NB4 (cell line): ENCODE results near the gene PIK3R4.

Experiments
- DNase-seq: peaks from one replicate; pipeline ENCODE4 v3.0.0; 2010; ENCODE audit warnings: low read depth
- H3K4me3 ChIP-seq: one replicate; pipeline ENCODE4 v1.5.1; 2011; ENCODE audit warnings: mild to moderate bottlenecking, low read depth, low read length, moderate library complexity
- CTCF ChIP-seq: IDR thresholded peaks from one replicate; pipeline ENCODE4 v1.5.1; 2012; ENCODE audit warnings: low read depth, low read length
- MYC ChIP-seq: IDR thresholded peaks from 2 replicates; pipeline ENCODE4 v1.6.1; 2011; ENCODE audit warnings: low read depth, low read length
- POLR2A ChIP-seq: IDR thresholded peaks from 2 replicates; pipeline ENCODE4 v1.6.1; 2011; ENCODE audit warnings: mild to moderate bottlenecking; ENCODE audit not compliant: insufficient read length; ENCODE audit errors: extremely low read depth
- TF ChIP-seq, protein P1 (sequence below): IDR thresholded peaks from 2 replicates; pipeline ENCODE4 v1.6.1; 2011; ENCODE audit warnings: low read depth, low read length

The PIK3R4 gene

DNA sequence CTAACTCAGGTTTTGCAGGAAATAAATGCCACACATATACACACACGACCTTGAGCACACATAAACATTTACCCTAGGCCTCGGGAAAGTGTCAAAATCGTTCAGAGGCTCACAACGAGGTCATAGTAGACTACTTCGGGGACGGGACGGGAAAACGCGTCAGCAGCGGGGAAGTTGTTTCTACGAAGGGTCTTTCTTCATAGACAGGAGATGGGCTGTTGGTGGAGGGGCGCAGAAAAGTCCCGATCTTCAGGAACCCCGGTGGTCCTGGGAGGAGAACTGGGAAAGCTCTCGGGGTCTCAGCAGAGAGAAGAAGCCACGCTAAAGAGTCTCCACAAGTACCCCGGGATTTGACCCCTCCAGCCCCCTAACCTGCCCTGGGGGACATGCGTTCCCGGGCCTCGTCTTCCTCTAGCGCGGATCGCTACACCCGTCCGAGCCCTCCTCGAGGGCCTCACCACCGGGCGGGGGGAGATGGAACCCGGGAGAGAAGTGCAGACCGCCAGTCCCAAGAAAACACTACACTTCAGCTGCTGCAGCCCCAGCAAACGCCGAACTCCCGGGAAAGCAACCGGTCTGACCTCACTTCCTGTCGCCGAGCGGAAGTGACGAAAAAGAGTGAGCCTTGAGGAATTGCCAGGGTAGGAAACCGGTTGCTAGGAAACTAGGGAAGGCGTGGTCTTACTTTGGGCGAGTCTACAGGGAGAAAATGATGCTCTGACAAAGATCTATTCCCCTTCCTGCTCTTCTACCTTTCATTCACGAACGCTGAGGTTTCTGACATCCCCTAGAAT lies at the start of gene PIK3R4:
Gene PIK3R4 (minus strand): TSS at position 584 of the 794 bp plus-strand sequence. CDS start 1,611 bp downstream, outside the sequence.
- peak within 1 kb of the TSS; percentile 73 for H3K4me3 ChIP-seq
- peak; percentile 69 for TF ChIP-seq POLR2A
- TF ChIP-seq, protein P1, sequence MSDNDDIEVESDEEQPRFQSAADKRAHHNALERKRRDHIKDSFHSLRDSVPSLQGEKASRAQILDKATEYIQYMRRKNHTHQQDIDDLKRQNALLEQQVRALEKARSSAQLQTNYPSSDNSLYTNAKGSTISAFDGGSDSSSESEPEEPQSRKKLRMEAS = peak; percentile 26; the same call in 1 of the 2 replicates
- peak; percentile 54; the same call in 1 of the 2 replicates for TF ChIP-seq MYC
- no peak for TF ChIP-seq CTCF
- DNase-seq = peak; percentile 98

DNA sequence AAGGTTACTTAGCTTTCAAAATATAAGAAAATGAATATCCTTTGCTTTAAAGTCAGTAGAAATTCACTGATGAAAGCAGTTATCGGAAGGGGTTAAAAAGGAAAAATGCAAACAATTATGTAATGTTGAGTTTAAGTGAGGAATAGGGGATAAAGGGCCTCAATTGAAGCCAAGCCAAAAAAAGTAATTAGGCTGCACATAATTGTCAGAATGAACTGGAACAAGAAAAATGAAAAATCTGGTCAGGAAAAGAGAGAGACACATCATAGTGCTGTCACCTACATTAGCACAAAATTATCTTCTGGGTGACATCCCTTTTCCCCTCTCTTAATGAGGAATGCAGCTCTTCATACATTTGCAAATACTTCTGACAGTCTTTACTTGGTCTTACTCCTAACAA lies 48.8 kb upstream of the PIK3R4 start:
- TF ChIP-seq POLR2A = no peak
- no peak for TF ChIP-seq CTCF
- TF ChIP-seq, protein P1 = no peak
- no peak for TF ChIP-seq MYC
- no peak for DNase-seq
- H3K4me3 ChIP-seq = no peak overlapping the region

DNA sequence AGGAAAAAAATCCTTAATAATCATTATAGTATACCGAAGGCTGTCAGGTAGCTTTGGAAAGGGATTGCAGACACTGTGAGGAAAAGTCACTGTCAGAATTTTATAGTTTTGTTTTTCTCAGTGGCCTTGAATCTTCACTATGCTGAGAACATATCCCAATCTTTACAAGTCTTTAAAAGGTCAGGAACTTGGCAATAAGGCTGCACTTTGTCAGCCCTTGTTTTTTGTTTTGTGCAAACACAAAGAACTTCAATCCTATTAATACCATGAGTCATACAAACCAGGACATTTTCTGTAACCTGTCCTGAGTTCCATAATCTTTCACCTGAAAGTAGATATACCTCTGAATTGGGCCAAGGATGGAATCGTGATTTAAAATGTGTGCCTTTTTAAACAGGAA lies 45.6 kb upstream of the PIK3R4 start:
- no peak for DNase-seq
- no peak for TF ChIP-seq MYC
- TF ChIP-seq POLR2A = no peak
- no peak for TF ChIP-seq CTCF
- TF ChIP-seq, protein P1 = no peak

DNA sequence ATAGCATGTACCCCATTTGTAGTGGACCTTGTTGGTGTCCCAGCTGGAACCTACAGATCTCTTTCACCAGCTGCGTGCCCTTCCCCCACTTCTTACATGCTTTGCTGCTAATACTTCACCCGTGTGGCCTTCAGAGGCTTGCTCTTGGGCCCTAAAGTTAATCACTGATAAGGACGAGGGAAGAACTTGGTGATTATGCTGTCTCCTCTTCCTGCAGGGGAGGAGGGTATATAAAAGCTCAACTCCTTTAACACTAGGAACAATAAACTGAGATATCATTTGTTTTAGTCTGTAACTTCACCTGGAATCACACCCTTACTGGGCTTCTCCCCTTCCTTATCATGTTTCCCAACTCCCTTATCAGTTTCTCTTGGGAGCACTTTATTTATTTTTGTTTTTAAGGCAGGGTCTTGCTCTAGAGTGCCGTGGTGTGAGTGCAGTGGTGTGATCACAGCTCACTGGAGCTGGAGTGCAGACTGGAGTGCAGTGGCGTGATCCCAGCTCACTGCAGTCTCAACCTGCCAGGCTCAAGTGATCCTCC lies 43.2 kb upstream of the PIK3R4 start:
- TF ChIP-seq, protein P1 = no peak
- TF ChIP-seq CTCF (no peak), POLR2A (no peak), MYC (no peak)
- no peak overlapping the region for H3K4me3 ChIP-seq
- DNase-seq = no peak

More for the DNA sequence above, 45.6 kb upstream of the PIK3R4 start:
- H3K4me3 ChIP-seq = no peak overlapping the region

DNA sequence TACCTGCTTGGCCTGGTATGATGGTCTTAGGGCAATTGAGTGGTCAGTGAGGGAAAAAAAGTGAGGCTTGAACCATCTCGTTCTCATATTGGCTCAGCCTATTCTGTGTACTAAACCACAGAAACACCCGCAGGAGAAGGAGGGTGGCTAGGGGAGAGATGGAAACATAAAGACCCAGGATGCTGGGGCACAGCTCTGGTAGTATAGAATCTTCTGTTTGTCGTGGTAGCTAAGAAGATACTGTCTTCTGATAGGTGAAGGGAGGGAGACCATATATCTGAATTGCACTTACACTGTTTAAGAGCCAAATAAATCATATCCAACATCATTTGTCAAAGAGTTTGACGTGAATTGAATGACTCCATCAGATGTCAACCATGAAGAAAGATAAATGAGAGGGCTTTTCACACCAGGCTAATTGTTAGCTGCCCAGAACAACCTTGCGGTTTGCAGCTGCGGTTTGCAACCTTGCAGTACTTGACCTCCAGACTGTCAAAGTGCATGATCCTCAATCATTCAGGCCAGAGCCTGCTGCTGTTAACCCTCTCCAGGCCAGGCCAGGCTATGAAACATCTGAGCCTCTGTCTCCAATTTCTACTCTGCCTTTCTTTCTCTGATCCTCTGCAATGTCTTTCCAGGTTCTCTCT lies 40.9 kb upstream of the PIK3R4 start:
- DNase-seq = no peak
- no peak overlapping the region for H3K4me3 ChIP-seq

More for the DNA sequence above, 40.9 kb upstream of the PIK3R4 start:
- TF ChIP-seq MYC = no peak
- TF ChIP-seq POLR2A = no peak
- TF ChIP-seq, protein P1 = no peak
- no peak for TF ChIP-seq CTCF
